Measurements from ENCODE around the gene RAB11A. TPM values are rescaled to one million over a fixed set of nuclear protein-coding genes. Genes with fewer than 3 reads are reported as not detected.

RAB11A gene
- total RNA-seq, 2 experiments from 2014 or later: 130 to 197 TPM

DNA sequence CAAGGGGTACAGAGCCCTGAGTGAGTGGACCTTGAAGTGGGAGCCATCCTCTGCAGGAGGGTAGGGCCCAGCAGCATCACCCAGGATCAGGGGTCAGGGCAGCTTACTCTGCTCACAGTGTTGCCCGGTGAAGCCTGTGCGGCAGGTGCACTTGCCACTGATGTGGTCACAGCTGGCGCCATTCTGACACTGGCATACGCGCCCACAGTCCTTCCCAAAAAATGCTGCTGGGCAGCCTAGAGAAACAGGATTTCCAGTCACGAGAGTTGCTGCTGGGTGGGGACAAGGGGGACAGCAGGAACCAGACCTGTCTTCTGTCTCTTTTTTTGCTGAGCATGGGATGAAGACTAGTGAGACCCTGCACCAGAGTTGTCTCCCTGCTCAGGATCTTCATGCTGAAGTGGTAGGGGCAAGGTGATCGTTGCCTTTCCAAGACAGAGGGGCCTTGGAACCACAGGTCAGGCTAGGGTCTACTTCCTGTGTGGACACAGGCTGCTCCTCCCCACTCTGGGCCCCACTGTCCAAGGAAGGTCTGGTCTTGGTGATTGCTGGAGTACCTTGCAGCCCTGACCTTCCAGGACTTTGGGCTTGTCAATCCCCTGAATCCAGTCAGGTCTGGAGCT, 46.9 kb downstream of the RAB11A start:
- Histone ChIP-seq H3K4me2 (ENCODE audit: low read length) (peak overlapping the region; percentile 35), H3K79me2 (ENCODE audit: insufficient read depth, low read depth, low read length) (no peaks in the 10 kb centered on the region), H4K20me1 (ENCODE audit: insufficient read depth, low read length) (no peaks in the 10 kb centered on the region), H3K36me3 (ENCODE audit: insufficient read depth, low read length) (0 out of 2 replicates have a peak, but pooled peaks cover 3% of the 10 kb centered on the region), H3K4me1 (ENCODE audit: insufficient read depth, low read length, poor library complexity, severe bottlenecking) (peaks cover 30% of the 10 kb centered on the region), H3K4me3 (ENCODE audit: low read depth, low read length, poor library complexity, severe bottlenecking) (no peak overlapping the region), H3K27ac (ENCODE audit: low read depth, low read length, poor library complexity, severe bottlenecking) (no peak overlapping the region), H2AFZ (ENCODE audit: low read length) (no peak overlapping the region), H3K9me3 (ENCODE audit: low read length) (no peaks in the 10 kb centered on the region), H3K9me2 (ENCODE audit: insufficient read depth, low read length) (no peaks in the 10 kb centered on the region)
- DNase-seq (ENCODE audit: low spot score): peak; percentile 28
- no TSS peak for BruUV-seq (replicated peaks)
- intact Hi-C loops (cut with micrococcal nuclease; ENCODE audit: unreplicated experiment): no loop called here
- ChIA-PET CTCF (ENCODE audit: unreplicated experiment) (no interaction called here), POLR2A (no interaction called here)
- TF ChIP-seq, protein P1, sequence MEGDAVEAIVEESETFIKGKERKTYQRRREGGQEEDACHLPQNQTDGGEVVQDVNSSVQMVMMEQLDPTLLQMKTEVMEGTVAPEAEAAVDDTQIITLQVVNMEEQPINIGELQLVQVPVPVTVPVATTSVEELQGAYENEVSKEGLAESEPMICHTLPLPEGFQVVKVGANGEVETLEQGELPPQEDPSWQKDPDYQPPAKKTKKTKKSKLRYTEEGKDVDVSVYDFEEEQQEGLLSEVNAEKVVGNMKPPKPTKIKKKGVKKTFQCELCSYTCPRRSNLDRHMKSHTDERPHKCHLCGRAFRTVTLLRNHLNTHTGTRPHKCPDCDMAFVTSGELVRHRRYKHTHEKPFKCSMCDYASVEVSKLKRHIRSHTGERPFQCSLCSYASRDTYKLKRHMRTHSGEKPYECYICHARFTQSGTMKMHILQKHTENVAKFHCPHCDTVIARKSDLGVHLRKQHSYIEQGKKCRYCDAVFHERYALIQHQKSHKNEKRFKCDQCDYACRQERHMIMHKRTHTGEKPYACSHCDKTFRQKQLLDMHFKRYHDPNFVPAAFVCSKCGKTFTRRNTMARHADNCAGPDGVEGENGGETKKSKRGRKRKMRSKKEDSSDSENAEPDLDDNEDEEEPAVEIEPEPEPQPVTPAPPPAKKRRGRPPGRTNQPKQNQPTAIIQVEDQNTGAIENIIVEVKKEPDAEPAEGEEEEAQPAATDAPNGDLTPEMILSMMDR (conservative IDR thresholded peaks at IDR 0.05; ENCODE audit: low read length): no peak
- TF ChIP-seq EZH2phosphoT487 (IDR thresholded peaks at IDR 0.05; ENCODE audit: borderline replicate concordance, low read depth, low read length): no peak

DNA sequence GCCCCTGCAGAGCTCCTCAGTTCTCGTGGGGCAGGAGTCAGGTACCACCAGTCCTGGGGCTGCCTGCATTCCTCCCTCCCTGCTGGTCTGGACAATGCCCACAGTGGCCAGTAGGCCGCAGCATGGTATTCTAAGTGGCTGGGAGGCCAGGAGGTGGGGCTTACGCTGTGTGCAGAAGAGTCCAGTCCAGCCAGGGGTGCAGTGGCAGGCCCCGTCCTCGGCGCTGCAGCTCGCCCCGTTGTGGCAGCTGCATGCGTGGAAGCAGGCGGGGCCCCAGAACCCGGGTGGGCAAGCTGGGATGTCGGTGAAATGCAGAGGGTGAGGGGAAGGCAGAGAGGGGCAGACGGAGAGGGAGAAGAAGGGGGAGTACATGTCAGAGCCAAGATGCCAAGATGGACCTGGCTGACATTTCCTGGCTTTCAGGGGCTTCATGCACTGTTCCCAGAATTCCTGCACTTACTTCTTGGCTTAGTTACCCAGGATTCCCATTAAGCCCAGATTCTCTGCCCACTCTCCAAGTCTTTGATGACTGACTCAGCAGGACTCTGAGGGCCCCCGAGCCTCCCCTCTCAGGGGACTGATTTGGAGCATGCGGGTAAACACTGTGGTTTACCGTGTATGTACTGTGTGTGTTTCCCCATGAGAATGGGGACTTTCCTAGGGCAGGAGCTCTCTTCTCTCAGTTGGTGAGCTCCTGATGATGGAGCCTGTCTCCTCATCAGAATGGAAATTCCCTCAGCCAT, 47.5 kb downstream of the RAB11A start:
- Histone ChIP-seq H3K4me1 (ENCODE audit: insufficient read depth, low read length, poor library complexity, severe bottlenecking) (peaks cover 30% of the 10 kb centered on the region), H3K27ac (ENCODE audit: low read depth, low read length, poor library complexity, severe bottlenecking) (no peak overlapping the region), H3K36me3 (ENCODE audit: insufficient read depth, low read length) (0 out of 2 replicates have a peak, but pooled peaks cover 3% of the 10 kb centered on the region), H3K4me3 (ENCODE audit: low read depth, low read length, poor library complexity, severe bottlenecking) (no peak overlapping the region), H4K20me1 (ENCODE audit: insufficient read depth, low read length) (no peaks in the 10 kb centered on the region), H2AFZ (ENCODE audit: low read length) (no peak overlapping the region), H3K79me2 (ENCODE audit: insufficient read depth, low read depth, low read length) (no peaks in the 10 kb centered on the region), H3K9me3 (ENCODE audit: low read length) (no peaks in the 10 kb centered on the region), H3K9me2 (ENCODE audit: insufficient read depth, low read length) (no peaks in the 10 kb centered on the region), H3K4me2 (ENCODE audit: low read length) (no peak overlapping the region)
- TF ChIP-seq, protein P1 (conservative IDR thresholded peaks at IDR 0.05; ENCODE audit: low read length): peak; percentile 39; the same call in 1 of the 2 replicates
- no peak for TF ChIP-seq EZH2phosphoT487 (IDR thresholded peaks at IDR 0.05; ENCODE audit: borderline replicate concordance, low read depth, low read length)
- ChIA-PET CTCF (ENCODE audit: unreplicated experiment) (no interaction called here), POLR2A (no interaction called here)
- intact Hi-C loops (cut with micrococcal nuclease; ENCODE audit: unreplicated experiment): no loop called here
- peak; percentile 35 for DNase-seq (ENCODE audit: low spot score)
- no TSS peak for BruUV-seq (replicated peaks)

DNA sequence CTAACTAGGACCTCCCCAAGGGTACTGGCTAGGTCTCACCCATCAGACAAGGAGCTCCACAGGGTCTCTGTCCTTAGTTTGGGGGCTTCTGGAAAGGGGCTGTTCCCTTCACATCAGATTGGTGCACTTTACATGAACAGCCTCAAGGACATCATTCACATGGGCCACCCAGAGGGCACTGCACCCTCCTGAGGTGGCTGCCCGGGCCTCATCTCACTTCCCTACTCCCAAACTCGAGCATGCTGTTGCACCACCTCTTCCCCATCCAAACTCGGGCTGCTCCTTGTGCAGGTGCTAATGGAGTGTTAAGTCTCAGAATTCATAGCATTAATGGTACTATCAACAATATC, 48.1 kb downstream of the RAB11A start:
- no peaks in the 10 kb centered on the region for H4K20me1 ChIP-seq (ENCODE audit: insufficient read depth, low read length)
- DNase-seq (ENCODE audit: low spot score): no peak
- no TSS peak for BruUV-seq (replicated peaks)
- TF ChIP-seq EZH2phosphoT487 (IDR thresholded peaks at IDR 0.05; ENCODE audit: borderline replicate concordance, low read depth, low read length): no peak
- TF ChIP-seq, protein P1 (conservative IDR thresholded peaks at IDR 0.05; ENCODE audit: low read length): no peak
- H3K27ac ChIP-seq (ENCODE audit: low read depth, low read length, poor library complexity, severe bottlenecking): no peak overlapping the region
- intact Hi-C loops (cut with micrococcal nuclease; ENCODE audit: unreplicated experiment): no loop called here
- no peaks in the 10 kb centered on the region for H3K9me2 ChIP-seq (ENCODE audit: insufficient read depth, low read length)
- peaks cover 30% of the 10 kb centered on the region for H3K4me1 ChIP-seq (ENCODE audit: insufficient read depth, low read length, poor library complexity, severe bottlenecking)
- no peak overlapping the region for H2AFZ ChIP-seq (ENCODE audit: low read length)
- ChIA-PET POLR2A (no interaction called here), CTCF (ENCODE audit: unreplicated experiment) (no interaction called here)
- no peak overlapping the region for H3K4me2 ChIP-seq (ENCODE audit: low read length)
- H3K36me3 ChIP-seq (ENCODE audit: insufficient read depth, low read length): 0 out of 2 replicates have a peak, but pooled peaks cover 1% of the 10 kb centered on the region
- H3K9me3 ChIP-seq (ENCODE audit: low read length): no peaks in the 10 kb centered on the region
- H3K79me2 ChIP-seq (ENCODE audit: insufficient read depth, low read depth, low read length): no peaks in the 10 kb centered on the region
- H3K4me3 ChIP-seq (ENCODE audit: low read depth, low read length, poor library complexity, severe bottlenecking): no peak overlapping the region

All from OCI-LY7 (cell line).